Endodermal cell (in vitro differentiated cells): Measurements from ENCODE around the gene MYLIP. TPM values are rescaled to one million over a fixed set of nuclear protein-coding genes. Genes with fewer than 3 reads are reported as not detected.

Experiments used
- DNase-seq: peaks from one replicate; pipeline ENCODE4 v3.0.0-alpha.2; 2017
- H3K27ac ChIP-seq: 2 replicates; pipeline ENCODE4 v1.5.1; 2013; ENCODE audit warnings: mild to moderate bottlenecking, low read depth, low read length, moderate library complexity
- H3K27me3 ChIP-seq: 2 replicates; pipeline ENCODE4 v1.6.1; 2013; ENCODE audit warnings: mild to moderate bottlenecking, low read length, moderate library complexity; ENCODE audit not compliant: insufficient read depth, control insufficient read depth, poor library complexity, severe bottlenecking
- H3K36me3 ChIP-seq: 2 replicates; pipeline ENCODE4 v1.7.0; 2013; ENCODE audit warnings: mild to moderate bottlenecking, low read length, moderate library complexity; ENCODE audit not compliant: control insufficient read depth, insufficient read depth
- H3K4me1 ChIP-seq: one replicate; pipeline ENCODE4 v1.7.0; 2013; ENCODE audit warnings: low read length; ENCODE audit not compliant: control insufficient read depth, insufficient read depth
- H3K4me3 ChIP-seq: 2 replicates; pipeline ENCODE4 v1.5.1; 2013; ENCODE audit warnings: mild to moderate bottlenecking, low read length, moderate library complexity
- H3K9ac ChIP-seq: 2 replicates; pipeline ENCODE4 v1.6.1; 2013; ENCODE audit warnings: mild to moderate bottlenecking, low read length, moderate library complexity; ENCODE audit not compliant: poor library complexity, severe bottlenecking; ENCODE audit errors: extremely low read depth
- H3K9me3 ChIP-seq: 2 replicates; pipeline ENCODE4 v1.6.1; 2013; ENCODE audit warnings: mild to moderate bottlenecking, low read length, moderate library complexity; ENCODE audit not compliant: control insufficient read depth
- H3K27ac Mint-ChIP-seq: 2 replicates; pipeline ENCODE4 v1.8.0; 2020; ENCODE audit warnings: mixed read lengths
- H3K27me3 Mint-ChIP-seq: 2 replicates; pipeline ENCODE4 v1.8.0; 2021; ENCODE audit warnings: mild to moderate bottlenecking, mixed read lengths; ENCODE audit not compliant: insufficient read depth
- H3K36me3 Mint-ChIP-seq: 2 replicates; pipeline ENCODE4 v1.8.0; 2020; ENCODE audit warnings: low read depth, mixed read lengths
- H3K4me1 Mint-ChIP-seq: 2 replicates; pipeline ENCODE4 v1.8.0; 2020; ENCODE audit warnings: mixed read lengths
- H3K4me3 Mint-ChIP-seq: 2 replicates; pipeline ENCODE4 v1.8.0; 2020; ENCODE audit warnings: mild to moderate bottlenecking, moderate library complexity, mixed read lengths
- H3K9me3 Mint-ChIP-seq: 2 replicates; pipeline ENCODE4 v1.8.0; 2020; ENCODE audit warnings: mild to moderate bottlenecking, mixed read lengths
- WGBS, 2 experiments: methylation state at CpG; one replicate each; pipeline versions ENCODE4 v1.1.5 to v1.1.7; 2013; ENCODE audit warnings: missing lambda C conversion rate in 2 of 2, mixed read lengths in 1 of 2; ENCODE audit not compliant: insufficient coverage in 1 of 2, insufficient read length in 1 of 2; 5-methylcytosine and 5-hydroxymethylcytosine counted together
- total RNA-seq, 2 donors: library from RNA; stranded (reverse); fragmentation: NEBNext Ultra II Directional in 1 of 2; extraction: Animal tissue kit (Norgen Biotek cat#: 25700) in 1 of 2; gene quantifications; 2 replicates in 1 of 2; 3 replicates in 1 of 2; pipeline ENCODE4 v1.2.1, GENCODE V29; 2021
- TF ChIP-seq, protein P1 (sequence below): fragments of 200-600 bp; sonication (generic); conservative IDR thresholded peaks from 2 replicates; pipeline ENCODE4 v1.5.0; 2021; ENCODE audit warnings: antibody characterized with exemption, mild to moderate bottlenecking

Gene MYLIP
- total RNA-seq, 2 donors from 2014 or later = 25.8 to 30.2 TPM

DNA sequence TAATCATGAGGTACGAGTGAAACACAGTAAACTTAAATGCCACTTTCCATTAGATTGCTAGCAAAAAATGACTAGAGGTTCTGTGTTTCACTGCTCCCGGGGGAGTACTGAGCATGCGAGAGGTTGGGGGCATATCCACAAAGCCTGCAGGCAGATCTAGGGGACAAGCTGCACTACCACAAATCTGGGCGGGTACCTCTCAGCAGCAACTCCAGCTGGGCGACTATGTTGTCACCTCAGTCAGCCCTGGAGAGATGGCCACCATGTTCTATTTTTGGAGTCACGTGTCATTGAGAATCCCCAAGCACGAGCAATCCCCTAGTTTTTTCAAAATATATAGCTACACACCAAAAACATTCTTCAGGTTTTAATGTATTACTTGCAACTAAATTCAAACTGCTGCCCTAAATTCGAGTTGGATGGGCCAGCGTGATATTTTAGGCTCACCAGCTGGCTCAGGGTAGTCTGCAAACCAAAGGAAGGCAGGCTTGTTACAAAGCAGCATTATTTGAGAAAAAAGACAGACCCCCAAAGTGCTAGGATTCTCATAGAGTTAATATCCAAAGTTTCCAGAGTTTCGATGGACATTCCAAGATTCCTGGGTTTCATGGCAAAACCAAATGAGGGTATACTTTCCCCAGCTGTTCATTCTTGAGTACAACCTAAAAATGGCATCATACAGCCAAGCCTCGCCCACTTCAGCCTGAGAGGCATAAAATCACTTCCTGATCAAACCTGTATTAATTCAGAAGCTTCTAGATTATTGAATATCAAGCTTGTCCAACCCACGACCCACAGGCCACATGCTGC lies 24.1 kb upstream of the MYLIP start:
- no peaks in the 10 kb centered on the region for H3K36me3 ChIP-seq
- DNase-seq = no peak
- Mint-ChIP-seq H3K4me3 (no peak overlapping the region), H3K27me3 (peaks cover 5% of the 10 kb centered on the region), H3K9me3 (peaks cover 1% of the 10 kb centered on the region), H3K4me1 (no peaks in the 10 kb centered on the region), H3K36me3 (no peaks in the 10 kb centered on the region), H3K27ac (no peak overlapping the region)
- no peak overlapping the region for H3K27ac ChIP-seq
- H3K4me1 ChIP-seq = no peaks in the 10 kb centered on the region
- no peak overlapping the region for H3K4me3 ChIP-seq
- H3K9ac ChIP-seq = no peak overlapping the region
- TF ChIP-seq, protein P1, sequence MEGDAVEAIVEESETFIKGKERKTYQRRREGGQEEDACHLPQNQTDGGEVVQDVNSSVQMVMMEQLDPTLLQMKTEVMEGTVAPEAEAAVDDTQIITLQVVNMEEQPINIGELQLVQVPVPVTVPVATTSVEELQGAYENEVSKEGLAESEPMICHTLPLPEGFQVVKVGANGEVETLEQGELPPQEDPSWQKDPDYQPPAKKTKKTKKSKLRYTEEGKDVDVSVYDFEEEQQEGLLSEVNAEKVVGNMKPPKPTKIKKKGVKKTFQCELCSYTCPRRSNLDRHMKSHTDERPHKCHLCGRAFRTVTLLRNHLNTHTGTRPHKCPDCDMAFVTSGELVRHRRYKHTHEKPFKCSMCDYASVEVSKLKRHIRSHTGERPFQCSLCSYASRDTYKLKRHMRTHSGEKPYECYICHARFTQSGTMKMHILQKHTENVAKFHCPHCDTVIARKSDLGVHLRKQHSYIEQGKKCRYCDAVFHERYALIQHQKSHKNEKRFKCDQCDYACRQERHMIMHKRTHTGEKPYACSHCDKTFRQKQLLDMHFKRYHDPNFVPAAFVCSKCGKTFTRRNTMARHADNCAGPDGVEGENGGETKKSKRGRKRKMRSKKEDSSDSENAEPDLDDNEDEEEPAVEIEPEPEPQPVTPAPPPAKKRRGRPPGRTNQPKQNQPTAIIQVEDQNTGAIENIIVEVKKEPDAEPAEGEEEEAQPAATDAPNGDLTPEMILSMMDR = no peak
- H3K9me3 ChIP-seq = no peaks in the 10 kb centered on the region
- WGBS, 2 experiments = 93 to 98% methylated on average over 11 to 12 of the region's 12 CpGs
- H3K27me3 ChIP-seq = no peaks in the 10 kb centered on the region

DNA sequence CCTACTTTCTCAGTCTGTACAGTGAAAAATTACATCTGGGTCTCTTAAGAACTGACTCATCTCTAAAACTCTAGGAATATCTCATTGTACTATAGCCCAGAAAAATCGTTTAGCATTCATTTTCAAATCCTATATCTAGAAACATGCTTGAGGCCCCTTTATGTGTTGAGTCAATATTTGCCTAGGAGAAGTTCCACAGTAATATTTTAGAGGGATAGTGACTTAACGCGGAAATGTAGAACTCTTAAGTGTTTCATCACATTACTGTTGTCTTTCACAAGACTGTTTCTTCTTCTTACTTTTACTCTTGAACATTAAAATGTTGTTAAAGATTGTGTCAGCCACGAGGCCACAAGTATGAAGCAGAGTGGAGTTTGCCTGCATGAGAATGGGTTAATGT lies 23.0 kb upstream of the MYLIP start:
- Histone ChIP-seq H3K36me3 (no peaks in the 10 kb centered on the region), H3K27ac (no peak overlapping the region), H3K4me1 (no peaks in the 10 kb centered on the region), H3K4me3 (no peak overlapping the region), H3K9me3 (no peaks in the 10 kb centered on the region), H3K27me3 (no peaks in the 10 kb centered on the region), H3K9ac (no peak overlapping the region)
- TF ChIP-seq, protein P1 = no peak
- Mint-ChIP-seq H3K36me3 (no peaks in the 10 kb centered on the region), H3K9me3 (no peaks in the 10 kb centered on the region), H3K4me3 (no peak overlapping the region), H3K27me3 (no peaks in the 10 kb centered on the region), H3K27ac (no peak overlapping the region), H3K4me1 (no peaks in the 10 kb centered on the region)
- 90% methylated on average over 4 of the region's 4 CpGs; no CpG with 5 or more reads in 1 of the 2 experiments for WGBS, 2 experiments
- no peak for DNase-seq

DNA sequence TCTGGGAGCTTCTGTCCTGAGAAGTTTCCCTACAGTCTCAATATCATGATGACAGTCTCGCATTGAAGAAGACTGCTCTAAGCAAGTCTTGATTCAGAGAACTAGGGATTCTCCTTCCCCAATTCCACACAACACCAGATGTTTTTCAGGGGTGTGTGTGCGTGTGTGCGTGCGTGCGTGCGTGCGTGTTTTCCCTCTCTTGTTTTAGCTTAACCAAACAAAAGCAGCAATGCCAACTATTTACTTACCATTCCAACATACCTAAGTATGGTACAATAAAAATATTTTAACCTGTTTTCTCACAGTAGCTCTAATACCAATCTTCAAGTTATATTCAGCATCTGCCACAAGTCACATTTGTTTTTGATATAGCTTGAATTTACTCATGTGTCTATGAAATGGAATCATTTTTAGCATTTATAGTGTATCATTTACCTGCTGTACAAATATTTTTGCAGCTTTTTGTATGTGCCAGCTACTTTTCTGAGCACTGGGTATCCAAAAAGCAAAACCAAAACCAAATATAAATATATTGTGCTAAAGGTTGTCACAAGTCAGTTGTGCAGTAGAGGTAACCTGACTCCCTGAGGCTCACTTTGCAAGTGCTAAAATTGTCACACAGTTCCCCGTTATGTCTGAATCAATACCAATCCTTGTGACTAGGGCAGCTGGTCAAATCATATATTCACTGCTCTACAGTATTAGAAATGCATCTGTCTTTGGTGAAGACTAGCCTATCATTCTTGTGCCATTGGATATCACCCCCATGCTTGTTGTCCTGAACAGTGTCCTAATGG lies 21.7 kb upstream of the MYLIP start:
- H3K9me3 Mint-ChIP-seq = no peaks in the 10 kb centered on the region
- no peaks in the 10 kb centered on the region for H3K36me3 ChIP-seq
- H3K27ac Mint-ChIP-seq = no peak overlapping the region
- WGBS, 2 experiments = 93 to 94% methylated on average over 2 to 8 of the region's 8 CpGs
- no peak overlapping the region for H3K9ac ChIP-seq
- H3K4me3 ChIP-seq = no peak overlapping the region
- no peaks in the 10 kb centered on the region for H3K27me3 ChIP-seq
- no peak overlapping the region for H3K4me3 Mint-ChIP-seq
- no peaks in the 10 kb centered on the region for H3K4me1 ChIP-seq
- no peaks in the 10 kb centered on the region for H3K36me3 Mint-ChIP-seq
- H3K9me3 ChIP-seq = no peaks in the 10 kb centered on the region
- no peaks in the 10 kb centered on the region for H3K4me1 Mint-ChIP-seq
- DNase-seq = no peak
- H3K27me3 Mint-ChIP-seq = no peaks in the 10 kb centered on the region
- no peak overlapping the region for H3K27ac ChIP-seq
- TF ChIP-seq, protein P1 = no peak
